Ureter (tissue), 1 donor: ENCODE results near the gene GCM1. TPM values are rescaled to one million over a fixed set of nuclear protein-coding genes. Genes with fewer than 3 reads are reported as not detected.

Source experiments
- DNase-seq: peaks from one replicate; pipeline ENCODE4 v3.0.0-alpha.2; 2020; ENCODE audit warnings: low spot score
- total RNA-seq: library from RNA; stranded (reverse); gene quantifications from one replicate; pipeline ENCODE4 v1.2.4, GENCODE V29; 2023
- donor health status: DM: yes; HTN: yes; CAD: no.

The GCM1 gene
- total RNA-seq, 1 donor from 2014 or later = not detected

DNA sequence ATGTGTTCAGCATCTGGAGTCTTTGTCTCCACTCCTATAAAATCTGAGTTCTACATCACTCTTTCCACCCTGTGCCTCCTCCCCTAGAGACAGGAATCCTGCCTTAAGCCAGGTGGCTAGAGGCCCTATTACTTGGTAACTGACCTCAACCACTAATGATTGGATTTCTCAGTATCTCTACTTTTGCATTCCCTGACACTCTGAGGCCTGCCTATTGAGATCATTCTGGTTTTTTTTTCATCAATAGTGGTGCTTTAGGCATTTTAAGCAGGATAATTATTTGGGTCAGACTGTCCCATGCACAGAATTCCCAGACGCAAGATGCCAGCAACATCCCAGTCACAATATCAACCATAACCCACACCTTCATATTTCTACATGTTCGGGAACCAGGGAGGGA is 3.9 kb upstream of the GCM1 start:
- no peak for DNase-seq

GRCh38 chr6:53151676-53152075 is 3.0 kb upstream of the GCM1 start:
- DNase-seq = no peak

DNA sequence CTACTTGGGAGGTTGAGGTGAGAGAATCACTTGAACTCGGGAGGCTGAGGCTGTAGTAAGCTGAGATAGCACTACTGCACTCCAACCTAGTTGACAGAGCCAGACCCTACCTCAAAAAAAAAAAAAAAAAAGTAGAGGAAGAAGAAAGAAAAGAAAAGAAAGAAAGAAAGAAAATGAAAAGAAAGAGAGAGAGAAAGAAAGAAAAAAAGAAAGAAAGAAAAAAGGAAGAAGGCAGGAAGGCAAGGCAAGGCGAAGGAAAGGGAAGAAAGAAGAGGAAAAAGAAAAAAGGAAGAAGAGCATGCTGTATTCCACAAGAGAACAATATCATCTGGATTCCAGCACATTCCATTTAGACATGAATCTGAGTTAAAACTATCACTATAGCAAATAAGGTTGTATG is 3.8 kb downstream of the GCM1 start:
- DNase-seq = no peak

- DNase-seq = no peak
Observed at GRCh38 chr6:53143710-53144109, 4.9 kb downstream of the GCM1 start.

DNA sequence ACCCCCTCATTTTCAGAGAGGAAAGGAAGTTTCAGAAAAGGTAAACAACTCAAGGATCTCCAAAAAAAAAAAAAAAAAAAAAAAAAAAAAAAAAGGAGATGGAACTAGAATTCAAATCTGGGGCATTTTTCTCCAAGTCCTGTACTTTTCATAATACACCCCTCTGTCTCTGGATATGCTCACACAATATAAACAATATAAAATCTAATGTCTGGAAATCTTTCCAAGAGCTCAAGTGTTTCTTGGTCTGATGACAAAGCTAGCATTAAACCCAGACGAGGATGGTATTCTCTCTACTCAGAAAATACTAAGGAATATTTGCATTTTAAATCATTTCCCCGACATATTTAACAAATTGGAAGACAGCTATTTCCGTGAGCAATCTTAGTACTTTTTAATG is 5.8 kb downstream of the GCM1 start:
- no peak for DNase-seq

DNA sequence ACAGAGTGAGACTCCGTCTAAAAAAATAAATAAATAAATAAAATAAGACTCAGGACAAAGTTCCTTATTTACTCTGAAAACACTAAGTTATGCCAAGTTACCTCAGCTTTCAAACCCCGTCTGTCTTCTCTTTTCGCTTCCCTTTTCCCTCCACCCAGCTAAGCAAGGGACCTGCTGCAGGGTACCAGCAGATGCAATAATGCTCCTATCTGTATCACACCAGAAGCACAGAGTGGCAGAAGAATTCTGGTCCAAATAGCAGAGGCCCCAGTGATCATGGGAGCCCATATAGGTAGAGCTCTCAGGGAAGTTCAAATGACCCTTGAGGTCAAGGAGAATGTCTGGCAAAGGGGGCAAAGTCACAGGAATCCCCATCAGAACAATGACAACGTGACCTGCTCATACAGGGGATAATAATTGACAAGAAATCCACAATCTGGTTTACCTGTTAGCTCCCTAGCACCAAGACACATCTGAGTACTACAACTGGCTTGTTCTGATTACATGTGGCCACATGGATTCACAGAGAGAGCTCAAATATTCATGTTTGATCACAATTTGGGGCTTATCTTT is 8.7 kb downstream of the GCM1 start:
- DNase-seq = no peak

- DNase-seq = no peak
Observed at GRCh38 chr6:53136000-53136609, 12.5 kb downstream of the GCM1 start.

GRCh38 chr6:53134601-53135235 is 13.9 kb downstream of the GCM1 start:
- no peak for DNase-seq

GRCh38 chr6:53133961-53134360 is 14.7 kb downstream of the GCM1 start:
- no peak for DNase-seq

GRCh38 chr6:53130569-53131290 is 17.9 kb downstream of the GCM1 start:
- DNase-seq = no peak

DNA sequence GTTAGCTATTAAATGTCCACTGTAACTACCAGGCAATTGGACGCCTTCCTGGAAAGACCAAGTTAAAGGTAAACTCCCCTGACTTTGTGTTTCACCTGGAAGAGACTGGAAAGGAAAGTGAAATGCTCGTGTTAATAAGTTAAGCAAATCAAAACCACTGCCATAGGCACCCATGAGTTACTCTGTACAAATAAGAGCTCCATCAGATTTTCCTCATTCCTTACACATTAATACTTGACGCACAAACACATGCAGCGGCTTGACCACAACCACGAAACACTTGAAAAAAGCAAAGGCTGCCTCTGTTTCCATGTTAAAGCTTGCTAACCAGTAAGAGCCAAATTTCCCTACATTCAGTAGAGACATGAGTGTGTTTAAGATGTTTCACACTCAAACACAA is 19.8 kb downstream of the GCM1 start:
- no peak for DNase-seq

DNA sequence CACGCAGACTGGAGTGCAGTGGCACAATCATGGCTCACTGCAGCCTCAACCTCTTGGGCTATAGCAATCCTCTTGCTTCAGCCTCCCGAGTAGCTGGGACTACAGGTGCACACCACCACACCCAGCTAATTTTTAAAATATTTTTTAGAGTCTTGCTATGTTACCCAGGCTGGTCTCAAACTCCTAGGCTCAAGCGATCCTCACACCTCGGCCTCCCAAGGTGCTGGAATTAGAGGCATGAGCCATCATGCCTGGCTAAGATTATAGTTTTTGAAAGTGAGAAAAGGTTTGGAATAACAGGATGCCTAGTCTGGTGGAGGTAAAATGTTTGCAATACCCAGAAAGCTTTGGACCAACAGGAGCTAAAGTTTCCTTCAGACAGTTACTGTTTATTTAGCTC is 23.4 kb downstream of the GCM1 start:
- DNase-seq = no peak

DNA sequence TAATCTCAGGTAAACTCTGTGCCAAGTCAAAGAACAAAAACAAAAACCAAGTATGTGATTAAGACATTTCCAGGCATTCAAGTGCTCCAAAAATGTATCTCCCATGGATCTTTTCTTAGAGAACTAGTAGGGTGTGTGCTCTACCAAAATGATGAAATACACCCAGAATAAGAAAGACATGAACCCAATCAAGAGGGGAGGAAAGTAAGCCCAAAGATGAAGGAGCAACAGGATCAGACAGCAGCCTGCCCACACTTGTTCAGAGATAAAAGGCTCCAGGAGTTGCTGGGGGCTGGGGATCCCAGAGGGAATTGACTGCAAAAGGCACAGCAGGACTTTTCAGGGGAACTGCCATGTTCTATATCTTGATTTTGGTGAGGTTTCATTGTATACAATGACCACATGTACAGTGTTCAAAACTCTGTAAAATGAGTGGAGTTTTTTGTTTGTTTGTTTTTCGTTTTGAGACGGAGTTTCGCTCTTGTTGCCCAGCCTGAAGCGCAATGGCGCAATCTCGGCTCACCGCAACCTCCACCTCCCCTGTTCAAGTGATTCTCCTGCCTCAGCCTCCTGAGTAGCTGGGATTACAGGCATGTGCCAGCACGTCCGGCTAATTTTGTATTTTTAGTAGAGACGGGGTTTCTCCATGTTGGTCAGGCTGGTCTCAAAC is 24.4 kb downstream of the GCM1 start:
- no peak for DNase-seq

DNA sequence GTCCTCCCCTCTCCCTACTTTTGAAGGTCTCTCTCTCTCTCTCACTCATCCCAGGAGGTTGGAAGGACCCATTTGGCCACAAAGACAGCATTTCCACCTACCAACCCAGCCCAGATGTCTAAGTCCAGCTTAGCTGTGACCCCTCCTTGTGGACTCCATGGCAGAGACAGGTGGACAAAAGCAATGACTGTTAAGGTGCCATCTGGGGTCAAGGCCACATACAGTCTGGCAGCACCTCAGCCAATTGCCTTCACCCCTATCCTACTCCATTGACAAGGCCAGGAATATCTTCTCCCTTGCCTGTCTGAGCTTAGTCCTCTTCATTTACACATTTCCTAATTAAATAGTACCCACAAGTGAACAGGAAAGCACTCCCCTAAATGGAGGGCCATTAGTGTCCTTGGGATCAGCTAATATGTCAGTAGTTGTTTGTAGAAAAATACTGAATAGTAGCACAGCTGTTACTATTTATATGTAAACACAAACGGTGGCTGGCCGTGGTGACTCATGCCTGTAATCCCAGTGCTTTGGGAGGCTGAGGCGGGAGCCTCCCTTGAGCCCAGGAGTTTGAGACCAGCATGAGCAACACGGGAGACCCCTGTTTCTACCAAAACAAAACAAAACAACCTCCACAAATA is 28.8 kb downstream of the GCM1 start:
- no peak for DNase-seq

- DNase-seq = no peak
Observed at GRCh38 chr6:53119349-53119748, 29.3 kb downstream of the GCM1 start.

GRCh38 chr6:53115741-53116140 is 32.9 kb downstream of the GCM1 start:
- DNase-seq = no peak

- no peak for DNase-seq
Observed at GRCh38 chr6:53115113-53115512, 33.5 kb downstream of the GCM1 start.

DNA sequence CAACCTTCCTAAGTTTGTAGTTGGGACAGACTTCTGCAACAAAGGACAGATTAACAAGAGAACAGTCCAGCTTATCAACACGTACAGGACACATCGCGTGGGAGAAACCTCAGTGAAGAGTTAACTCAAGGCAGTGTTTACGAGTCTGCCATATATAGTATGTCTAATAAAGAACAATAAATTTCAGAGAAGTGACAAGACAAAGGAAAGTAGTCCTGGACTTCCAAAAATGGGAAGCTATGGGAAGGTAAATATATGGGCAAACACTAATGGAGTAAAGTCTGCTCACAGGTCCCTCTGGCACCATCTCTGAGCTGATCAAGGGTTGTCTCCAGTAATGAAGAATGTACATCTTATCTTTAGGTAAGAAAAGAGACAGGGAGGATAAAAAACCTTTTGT is 34.9 kb downstream of the GCM1 start:
- DNase-seq = no peak

GRCh38 chr6:53112871-53113270 is 35.8 kb downstream of the GCM1 start:
- no peak for DNase-seq

GRCh38 chr6:53112404-53112803 is 36.2 kb downstream of the GCM1 start:
- DNase-seq = peak; percentile 47

GRCh38 chr6:53111865-53112264 is 36.8 kb downstream of the GCM1 start:
- DNase-seq = no peak

DNA sequence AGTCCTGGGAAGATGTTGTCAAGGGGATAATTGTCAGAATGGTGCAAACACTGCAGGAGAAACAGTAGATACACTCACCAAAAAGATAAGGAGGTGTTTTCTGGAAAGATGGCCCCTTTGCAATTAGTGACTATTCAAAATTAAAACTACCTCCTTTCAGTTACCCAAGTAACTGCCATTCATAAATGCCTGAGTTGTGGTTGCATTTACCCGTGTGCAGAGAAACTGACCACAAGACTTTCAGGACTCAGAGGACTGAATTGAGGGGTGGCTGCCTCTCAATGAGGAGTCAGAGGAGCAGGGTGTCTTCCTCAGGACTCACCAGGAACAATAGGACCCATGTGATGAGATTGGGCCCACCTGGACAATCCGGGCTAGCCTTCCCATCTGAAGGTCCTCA is 39.0 kb downstream of the GCM1 start:
- DNase-seq = no peak
